Dendritic cell treated with granulocyte-macrophage colony-stimulating factor and Interleukin-4, amounts not matched to agents 40 ng/mL and 50 ng/mL, for 4 days (primary cell): ENCODE results near the gene NT5DC4.

Source experiments
- H3K27ac Mint-ChIP-seq: one replicate; pipeline ENCODE4 v1.8.0; 2022; ENCODE audit warnings: mild to moderate bottlenecking, mixed read lengths
- H3K27me3 Mint-ChIP-seq: one replicate; pipeline ENCODE4 v1.8.0; 2022; ENCODE audit warnings: mild to moderate bottlenecking, mixed read lengths
- H3K36me3 Mint-ChIP-seq: one replicate; pipeline ENCODE4 v1.8.0; 2022; ENCODE audit warnings: low read depth, mixed read lengths
- H3K4me1 Mint-ChIP-seq: one replicate; pipeline ENCODE4 v1.8.0; 2022; ENCODE audit warnings: low read depth, mixed read lengths
- H3K4me3 Mint-ChIP-seq: one replicate; pipeline ENCODE4 v1.8.0; 2022; ENCODE audit warnings: mild to moderate bottlenecking, moderate library complexity, mixed read lengths
- H3K9me3 Mint-ChIP-seq: one replicate; pipeline ENCODE4 v1.8.0; 2022; ENCODE audit warnings: mixed read lengths
- intact Hi-C: fragments of 100-400 bp; cut with micrococcal nuclease; formaldehyde crosslinking; loops from one replicate; pipeline ENCODE4 v1.15.0; 2022

Gene NT5DC4

GRCh38 chr2:112784199-112785189 is 63.7 kb downstream of the NT5DC4 start, which contains the start of gene IL1A:
Gene IL1A, minus strand, starts transcription at chr2:112784493. Its CDS starts 723 bp downstream, at chr2:112783770.
- intact Hi-C loops, result loop anchor here (5.0 kb wide), 1 partner anchor 53 kb away; the partner anchor contains the start of gene IL1B
- H3K4me3 Mint-ChIP-seq, result peak within 1 kb of the TSS; percentile 58
- H3K27ac Mint-ChIP-seq, result peak within 1 kb of the TSS; percentile 73
- H3K9me3 Mint-ChIP-seq, result no peaks in the 10 kb centered on the region
- H3K4me1 Mint-ChIP-seq, result peaks cover 60% of the 10 kb centered on the region
- no peaks in the 10 kb centered on the region for H3K36me3 Mint-ChIP-seq
- no peaks in the 10 kb centered on the region for H3K27me3 Mint-ChIP-seq

- no peaks in the 10 kb centered on the region for H3K27me3 Mint-ChIP-seq
- intact Hi-C loops, result no loop called here
- no peak overlapping the region for H3K4me3 Mint-ChIP-seq
- peaks cover 57% of the 10 kb centered on the region for H3K4me1 Mint-ChIP-seq
- H3K9me3 Mint-ChIP-seq, result no peaks in the 10 kb centered on the region
- no peak overlapping the region for H3K27ac Mint-ChIP-seq
- H3K36me3 Mint-ChIP-seq, result no peaks in the 10 kb centered on the region
Observed at GRCh38 chr2:112787294-112787693, 66.5 kb downstream of the NT5DC4 start.

DNA sequence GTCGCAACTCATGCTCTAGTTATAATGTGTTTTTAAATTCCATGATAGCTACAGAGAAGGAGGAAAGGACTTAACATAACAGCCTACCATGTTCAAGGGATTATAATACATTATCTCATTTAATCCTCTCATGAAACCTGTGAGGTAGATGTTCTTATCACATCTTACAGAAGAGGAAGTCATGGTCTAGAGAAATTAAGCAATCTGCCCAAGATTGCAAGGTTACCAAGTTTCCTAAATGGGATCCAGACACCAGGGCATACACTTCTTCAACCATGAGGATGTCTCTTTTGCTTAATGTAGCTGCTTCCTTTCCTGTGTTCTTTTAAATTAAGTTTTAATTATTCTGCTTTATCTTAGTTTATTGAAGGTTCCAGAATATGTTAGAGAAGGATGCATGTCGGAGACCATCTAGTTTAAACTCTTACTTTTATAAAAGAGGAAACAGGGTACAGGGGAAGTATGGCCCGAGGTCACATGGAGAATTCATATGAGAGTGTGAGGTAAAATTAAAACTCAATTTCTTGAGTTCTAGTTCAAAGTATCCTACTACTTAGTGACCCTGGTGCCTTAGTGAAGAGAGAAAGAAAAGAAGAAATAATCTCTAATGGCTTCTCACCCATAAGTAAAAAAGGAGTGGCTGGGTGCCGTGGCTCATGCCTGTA is 67.0 kb downstream of the NT5DC4 start:
- Mint-ChIP-seq H3K36me3 (no peaks in the 10 kb centered on the region), H3K4me3 (no peak overlapping the region), H3K4me1 (peaks cover 57% of the 10 kb centered on the region), H3K9me3 (peaks cover 3% of the 10 kb centered on the region), H3K27me3 (no peaks in the 10 kb centered on the region), H3K27ac (peak overlapping the region; percentile 53)
- intact Hi-C loops, result no loop called here

GRCh38 chr2:112788653-112789052 is 67.8 kb downstream of the NT5DC4 start:
- peak overlapping the region; percentile 53 for H3K27ac Mint-ChIP-seq
- H3K4me3 Mint-ChIP-seq, result no peak overlapping the region
- intact Hi-C loops, result no loop called here
- peaks cover 6% of the 10 kb centered on the region for H3K36me3 Mint-ChIP-seq
- H3K9me3 Mint-ChIP-seq, result peaks cover 11% of the 10 kb centered on the region
- H3K27me3 Mint-ChIP-seq, result no peaks in the 10 kb centered on the region
- peaks cover 58% of the 10 kb centered on the region for H3K4me1 Mint-ChIP-seq
